H1 (cell line): Measurements from ENCODE around the gene APMAP. TPM values are rescaled to one million over a fixed set of nuclear protein-coding genes. Genes with fewer than 3 reads are reported as not detected.

Experiments
- EGR1 ChIP-seq: IDR thresholded peaks from 2 replicates; pipeline ENCODE4 v1.6.1; 2011; ENCODE audit warnings: low read depth, low read length, borderline replicate concordance
- HDAC6 ChIP-seq: IDR thresholded peaks from one replicate; pipeline ENCODE4 v1.7.1; 2012; ENCODE audit warnings: low read depth, mild to moderate bottlenecking, inconsistent platforms, low read length, moderate library complexity
- JUN ChIP-seq: IDR thresholded peaks from 2 replicates; pipeline ENCODE4 v1.6.1; 2011; ENCODE audit warnings: low read depth, mild to moderate bottlenecking, improper control_type of control experiment, low read length
- RXRA ChIP-seq: IDR thresholded peaks from 2 replicates; pipeline ENCODE4 v1.6.1; 2011; ENCODE audit warnings: low read depth, mild to moderate bottlenecking, low read length, moderate library complexity; ENCODE audit not compliant: insufficient read depth
- SP4 ChIP-seq: IDR thresholded peaks from 2 replicates; pipeline ENCODE4 v1.6.1; 2012; ENCODE audit warnings: low read length, inconsistent platforms
- polyA plus RNA-seq, 7 experiments: library from polyadenylated mRNA; depleted of rRNA in 3 of 7; stranded (reverse) in 5 of 7; unstranded in 2 of 7; fragments of >200 nt in 5 of 7; fragments of 200-250 nt in 2 of 7; gene quantifications; 1 replicate in 5 of 7; 2 replicates in 1 of 7; 4 replicates in 1 of 7; pipeline versions ENCODE4 v1.2.1 to v1.2.3, GENCODE V29; 2011 to 2013; ENCODE audit warnings: missing spikeins in 2 of 7, mixed read lengths in 2 of 7
- total RNA-seq: library from RNA; stranded (reverse); fragmentation: NEBNext Ultra II Directional; extraction: Animal tissue kit (Norgen Biotek cat#: 25700); gene quantifications from 2 replicates; pipeline ENCODE4 v1.2.1, GENCODE V29; 2021

The APMAP gene
- total and polyA plus RNA-seq, 2 of the 8 experiments (the other 6 are each of a cell fraction or from before 2014, with no cell fraction given): 31.3 to 66.0 TPM

- TF ChIP-seq SP4 (no peak), HDAC6 (no peak), JUN (no peak), RXRA (no peak), EGR1 (no peak)
These were observed 37.6 kb upstream of the APMAP start (continued) for GRCh38 chr20:25030007-25030648.
